ENCODE measurements around the gene CUL2.

DNA sequence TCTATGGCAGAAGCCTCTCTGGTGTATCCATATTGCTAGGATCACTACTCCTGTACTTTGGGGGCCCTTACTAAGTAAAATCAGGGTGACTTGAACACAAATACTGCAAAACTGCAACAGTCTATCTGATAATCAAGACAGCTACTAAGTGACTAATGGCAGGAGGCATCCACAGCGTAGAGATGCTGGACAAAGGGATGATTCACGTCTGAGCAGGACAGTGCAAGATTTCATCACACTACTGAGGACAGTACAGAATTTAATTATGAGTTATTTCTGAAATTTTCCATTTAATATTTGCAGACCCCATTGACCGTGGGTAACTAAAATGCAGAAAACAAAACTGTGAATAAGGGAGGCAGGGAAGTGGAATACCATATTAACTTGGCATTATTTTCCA, 10.4 kb downstream of the CUL2 start:
- TF ChIP-seq, protein P1, sequence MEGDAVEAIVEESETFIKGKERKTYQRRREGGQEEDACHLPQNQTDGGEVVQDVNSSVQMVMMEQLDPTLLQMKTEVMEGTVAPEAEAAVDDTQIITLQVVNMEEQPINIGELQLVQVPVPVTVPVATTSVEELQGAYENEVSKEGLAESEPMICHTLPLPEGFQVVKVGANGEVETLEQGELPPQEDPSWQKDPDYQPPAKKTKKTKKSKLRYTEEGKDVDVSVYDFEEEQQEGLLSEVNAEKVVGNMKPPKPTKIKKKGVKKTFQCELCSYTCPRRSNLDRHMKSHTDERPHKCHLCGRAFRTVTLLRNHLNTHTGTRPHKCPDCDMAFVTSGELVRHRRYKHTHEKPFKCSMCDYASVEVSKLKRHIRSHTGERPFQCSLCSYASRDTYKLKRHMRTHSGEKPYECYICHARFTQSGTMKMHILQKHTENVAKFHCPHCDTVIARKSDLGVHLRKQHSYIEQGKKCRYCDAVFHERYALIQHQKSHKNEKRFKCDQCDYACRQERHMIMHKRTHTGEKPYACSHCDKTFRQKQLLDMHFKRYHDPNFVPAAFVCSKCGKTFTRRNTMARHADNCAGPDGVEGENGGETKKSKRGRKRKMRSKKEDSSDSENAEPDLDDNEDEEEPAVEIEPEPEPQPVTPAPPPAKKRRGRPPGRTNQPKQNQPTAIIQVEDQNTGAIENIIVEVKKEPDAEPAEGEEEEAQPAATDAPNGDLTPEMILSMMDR (IDR thresholded peaks at IDR 0.05; ENCODE audit: insufficient read depth, low read length, poor library complexity, severe bottlenecking), result no peak
- no peak for TF ChIP-seq EZH2phosphoT487 (conservative IDR thresholded peaks at IDR 0.05; ENCODE audit: low read length)
